ENCODE data around the gene USP22.

Gene USP22

DNA sequence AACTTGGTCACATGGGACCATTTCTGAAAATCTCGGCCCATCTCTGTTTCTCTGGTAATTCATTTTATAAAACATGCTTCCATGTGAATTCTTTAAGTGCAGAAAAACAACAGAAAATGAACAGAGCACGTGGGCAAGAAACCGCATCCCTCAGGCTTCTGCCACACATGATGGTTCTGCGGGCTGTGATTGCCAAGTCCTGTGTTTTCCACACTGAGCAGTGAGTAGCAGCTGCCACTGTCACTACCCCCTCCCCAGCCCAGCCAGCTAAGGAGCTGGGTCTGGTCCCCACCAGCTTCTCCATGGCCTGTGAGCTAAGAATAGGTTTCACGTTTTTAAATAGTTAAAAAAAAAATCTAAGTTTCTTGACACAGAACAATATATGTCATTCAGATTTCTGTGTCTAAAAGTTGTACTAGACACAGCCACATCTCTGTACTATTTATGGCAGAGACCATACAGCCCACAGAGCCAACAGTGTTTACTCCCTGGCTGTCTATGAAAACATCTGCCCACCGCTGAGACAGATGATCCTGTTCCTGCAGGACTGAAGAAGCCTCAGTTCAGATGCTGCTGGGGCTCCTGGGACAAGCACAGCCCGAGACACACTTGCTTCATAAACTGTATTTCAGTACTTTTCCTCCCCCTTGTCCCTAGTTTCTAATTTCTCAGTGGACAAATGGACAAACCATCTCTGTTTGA, 41.5 kb downstream of the USP22 start:
- DNase-seq (ENCODE audit: low read depth in 2 of 2), result no peak

DNA sequence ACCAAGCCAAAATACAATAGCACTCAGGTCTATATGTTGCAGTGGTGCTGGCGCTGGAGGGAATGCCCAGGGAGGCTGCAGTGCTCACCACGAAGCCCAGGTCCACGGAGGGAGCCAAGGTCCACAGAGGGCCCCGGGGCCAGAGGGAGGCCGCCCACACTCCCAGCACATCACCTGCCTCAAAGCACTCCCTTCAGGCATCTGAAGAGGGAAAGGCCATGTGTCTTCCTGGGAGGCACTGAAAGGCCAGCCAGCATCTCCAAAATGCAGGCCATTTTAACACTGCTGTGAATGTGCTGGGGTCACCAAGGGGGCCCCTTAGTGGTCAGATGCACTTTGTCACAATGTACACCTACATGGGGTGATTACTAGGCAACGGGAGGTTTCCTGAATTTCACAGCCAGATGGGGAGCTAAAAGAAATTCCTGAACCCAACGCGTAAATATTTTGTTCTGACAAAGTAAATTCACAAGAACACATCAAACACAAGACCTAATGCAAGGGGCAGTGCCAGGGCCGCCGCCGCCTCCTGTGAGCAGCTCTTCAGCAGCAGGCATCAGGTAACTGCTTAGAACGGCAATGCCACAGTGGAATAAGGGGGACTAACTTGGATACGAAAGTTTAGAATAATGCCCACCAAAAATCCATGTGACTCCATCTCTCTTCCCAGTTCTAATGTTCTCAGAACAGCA, 42.8 kb downstream of the USP22 start:
- no peak for DNase-seq (ENCODE audit: low read depth in 2 of 2)

DNA sequence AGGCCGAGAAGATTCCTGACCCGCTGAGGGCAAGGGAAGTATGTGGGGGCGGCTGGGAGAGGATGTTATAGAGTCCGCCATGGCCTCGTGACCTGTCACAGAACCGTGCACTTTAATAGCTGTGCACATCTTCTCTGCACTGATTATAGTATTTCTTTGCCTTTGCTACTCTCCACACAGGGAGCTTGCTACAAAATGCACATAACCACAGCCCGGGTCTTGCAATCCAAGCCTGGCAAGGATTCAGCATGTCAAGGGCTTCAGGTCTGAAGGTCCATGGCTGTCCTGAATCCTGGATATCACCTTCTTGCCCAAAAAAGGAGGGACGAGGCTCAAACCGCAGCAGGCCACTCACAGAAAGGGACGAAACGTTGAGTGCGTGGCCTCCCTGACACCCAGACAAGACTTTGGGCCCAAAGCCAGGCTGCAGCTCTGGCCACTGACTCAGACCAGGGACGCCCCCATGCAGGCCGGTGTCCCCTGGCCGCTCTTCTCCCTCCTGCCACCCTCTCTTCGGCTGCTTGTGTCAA, 43.7 kb downstream of the USP22 start:
- DNase-seq (ENCODE audit: low read depth in 2 of 2), result no peak

DNA sequence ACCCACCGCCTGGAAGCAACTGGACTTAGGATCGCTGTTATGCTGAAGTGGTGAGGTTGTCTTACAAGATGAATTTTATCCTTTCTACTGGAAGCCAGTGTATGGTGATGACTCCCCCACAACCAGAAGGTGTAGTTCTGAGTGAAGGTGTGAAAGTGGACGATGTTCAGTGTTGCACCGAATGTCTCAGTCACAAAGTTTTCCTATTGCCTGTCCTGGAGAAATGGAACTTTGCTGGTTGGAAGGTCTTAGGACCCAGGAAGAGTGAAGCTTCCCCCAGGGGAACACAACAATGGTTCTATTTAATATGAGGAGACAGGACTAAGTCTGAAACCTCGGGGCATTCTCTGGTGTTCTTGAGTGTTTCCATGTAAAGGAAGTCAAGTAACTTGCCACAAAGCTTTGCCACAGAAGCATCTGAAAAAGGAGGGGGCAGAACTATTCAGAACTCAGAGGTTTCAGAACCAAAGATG, 44.2 kb downstream of the USP22 start:
- DNase-seq (ENCODE audit: low read depth in 2 of 2), result no peak

DNA sequence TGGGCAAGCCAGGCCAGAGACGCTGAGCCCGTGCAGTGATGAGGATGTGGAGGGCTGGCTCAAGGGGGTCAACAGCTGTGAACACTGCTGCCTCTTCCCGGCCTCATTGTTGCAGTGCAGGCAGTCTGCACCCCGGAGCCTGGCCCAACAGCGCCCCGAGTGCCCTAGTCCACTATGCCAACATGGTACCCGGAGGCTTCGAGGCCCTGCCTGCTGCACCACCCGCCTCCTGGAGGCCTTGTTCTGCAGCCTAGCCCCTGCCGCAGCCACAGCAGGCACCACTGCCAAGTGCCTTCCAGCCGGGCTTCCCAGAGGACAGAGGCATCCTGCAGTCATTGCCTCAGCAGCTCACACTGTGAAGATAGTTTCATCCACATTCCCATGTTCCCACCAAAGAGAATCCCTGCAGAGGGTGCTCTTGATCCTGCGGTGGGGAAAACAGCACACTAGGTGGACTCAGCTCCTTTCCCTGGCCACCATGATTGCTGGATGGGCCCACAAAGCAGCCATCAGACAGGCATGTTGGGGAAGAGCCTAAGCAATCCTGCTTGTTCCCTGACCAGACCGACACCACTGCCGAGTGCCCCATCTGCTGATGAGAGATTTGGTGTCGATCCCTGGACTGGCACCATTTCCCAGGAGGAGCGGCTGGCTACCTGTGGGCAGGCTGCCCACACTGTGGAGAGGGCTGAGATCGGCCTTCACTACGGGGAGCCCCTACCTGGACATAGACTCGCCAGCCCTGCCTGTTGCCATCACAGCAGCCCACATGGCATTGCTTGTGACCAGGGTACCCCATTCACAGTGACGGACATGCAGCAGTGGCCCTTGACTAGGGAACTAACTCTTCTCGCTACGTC, 44.9 kb downstream of the USP22 start:
- no peak for DNase-seq (ENCODE audit: low read depth in 2 of 2)

DNA sequence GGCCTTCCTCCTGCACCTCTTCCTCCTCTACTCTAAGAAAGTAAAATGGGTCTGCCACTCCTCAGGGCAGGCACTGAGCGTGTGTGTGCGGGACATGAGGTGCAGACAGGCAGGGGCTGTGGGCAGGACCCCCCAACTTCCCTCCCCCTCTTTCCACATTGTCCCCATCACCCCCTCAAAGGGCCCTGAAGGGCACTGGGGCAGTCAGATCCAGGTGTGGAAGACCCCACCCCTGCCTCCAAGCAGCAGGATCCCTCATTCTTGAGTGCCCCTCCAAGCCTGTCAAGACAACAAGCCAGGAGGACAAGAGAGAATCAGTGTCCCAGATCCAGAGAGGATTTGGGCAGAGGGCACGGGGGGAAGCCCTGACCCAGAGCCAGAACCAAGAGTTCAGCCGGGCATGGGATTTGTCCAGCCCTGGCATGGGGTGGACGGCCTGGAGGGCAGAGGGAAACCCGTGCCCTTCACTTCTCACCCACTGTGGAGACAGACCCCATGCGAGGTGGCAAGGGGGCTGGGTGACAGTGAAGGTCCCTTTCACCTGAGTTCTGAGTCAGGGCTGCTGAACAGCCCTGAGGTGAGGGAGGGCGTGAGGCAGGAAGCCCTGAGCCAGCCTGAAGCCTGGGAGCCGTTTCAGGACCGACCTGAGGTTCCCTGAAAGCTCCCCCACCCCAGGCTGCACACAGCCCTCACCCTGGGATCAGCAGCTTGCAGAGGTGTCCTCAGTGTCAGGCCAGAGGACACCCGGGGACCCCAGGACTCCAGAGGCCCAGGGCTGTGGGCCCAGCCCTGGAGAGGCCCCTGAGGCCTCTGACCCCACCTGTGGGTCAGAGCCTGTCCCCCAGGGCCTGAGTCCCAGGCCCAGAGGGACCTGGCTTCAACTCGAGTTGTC, 45.8 kb downstream of the USP22 start:
- no peak for DNase-seq (ENCODE audit: low read depth in 2 of 2)

DNA sequence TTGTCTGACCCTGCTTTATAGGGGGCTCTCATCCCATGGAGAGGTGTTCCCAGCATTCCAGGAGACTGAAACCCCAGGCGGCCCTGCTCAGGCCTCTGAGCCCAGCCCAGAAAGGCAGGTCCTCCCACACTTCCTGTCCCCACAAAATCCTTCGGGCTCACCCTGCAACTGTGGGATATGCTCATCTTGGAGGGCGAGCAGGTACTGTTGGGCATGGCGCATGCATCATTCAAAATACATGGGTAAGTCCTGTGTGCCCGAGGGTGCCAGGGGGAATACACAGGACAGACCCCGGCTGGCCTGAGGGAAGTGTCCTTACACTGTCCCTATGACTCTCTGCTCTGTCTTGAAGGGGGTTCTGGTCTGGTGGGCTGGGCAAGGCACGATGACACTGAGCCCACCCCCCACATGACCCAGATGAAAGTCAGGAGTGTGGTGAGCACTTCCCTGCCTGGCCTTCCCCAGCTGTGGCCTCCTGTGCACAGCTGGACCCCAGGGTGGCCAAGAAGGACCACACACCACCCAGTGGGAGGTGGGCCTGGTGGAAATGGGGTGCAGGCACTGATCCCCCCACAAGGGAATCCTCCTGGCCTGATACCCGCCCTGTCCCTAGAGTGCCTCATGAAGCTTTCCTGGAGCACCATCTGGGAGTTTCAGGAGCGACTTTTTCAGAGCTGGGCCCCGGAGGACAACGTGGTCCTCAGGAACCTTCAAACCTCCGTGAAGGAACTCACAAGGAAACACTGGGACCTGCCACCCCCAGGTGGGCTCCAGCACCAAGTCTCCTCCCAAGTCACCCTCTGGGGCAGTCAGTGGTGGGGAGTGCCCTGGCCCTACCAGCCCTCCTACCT, 46.7 kb downstream of the USP22 start:
- DNase-seq (ENCODE audit: low read depth in 2 of 2), result no peak

DNA sequence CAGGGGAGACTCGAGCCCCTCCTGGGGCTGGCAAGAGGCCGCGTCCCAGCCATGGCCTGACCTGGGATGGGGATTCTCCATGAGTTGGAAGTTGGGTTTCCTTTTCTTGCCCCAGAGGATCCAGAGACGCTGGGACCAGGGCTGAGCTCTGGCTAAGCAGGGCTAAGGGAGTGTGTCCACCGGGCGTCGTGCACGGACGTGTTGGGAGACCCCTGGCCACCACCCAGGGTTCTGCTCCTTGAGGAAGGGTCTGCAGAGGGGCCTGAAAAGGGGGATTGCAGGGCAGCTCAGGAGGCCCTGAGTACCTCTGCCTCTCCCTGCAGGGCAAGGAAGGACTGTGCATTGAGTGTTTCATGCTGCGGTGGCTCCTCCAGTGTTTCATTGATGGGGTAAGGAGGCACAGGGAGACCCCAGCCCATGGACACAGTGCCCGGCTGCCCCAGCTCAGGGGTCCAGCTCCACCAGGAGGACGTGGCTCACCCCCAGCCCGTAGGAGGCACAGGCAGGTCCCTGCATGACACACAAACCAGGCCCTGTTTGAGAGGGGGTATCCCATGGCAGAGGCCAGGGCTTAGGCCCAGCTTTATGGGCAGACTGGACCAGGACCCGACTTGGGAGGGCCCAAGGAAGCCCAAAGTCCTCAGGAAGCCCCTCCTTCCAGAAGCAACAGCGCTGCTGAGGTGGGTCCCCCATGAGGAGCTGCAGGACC, 47.5 kb downstream of the USP22 start:
- no peak for DNase-seq (ENCODE audit: low read depth in 2 of 2)

DNA sequence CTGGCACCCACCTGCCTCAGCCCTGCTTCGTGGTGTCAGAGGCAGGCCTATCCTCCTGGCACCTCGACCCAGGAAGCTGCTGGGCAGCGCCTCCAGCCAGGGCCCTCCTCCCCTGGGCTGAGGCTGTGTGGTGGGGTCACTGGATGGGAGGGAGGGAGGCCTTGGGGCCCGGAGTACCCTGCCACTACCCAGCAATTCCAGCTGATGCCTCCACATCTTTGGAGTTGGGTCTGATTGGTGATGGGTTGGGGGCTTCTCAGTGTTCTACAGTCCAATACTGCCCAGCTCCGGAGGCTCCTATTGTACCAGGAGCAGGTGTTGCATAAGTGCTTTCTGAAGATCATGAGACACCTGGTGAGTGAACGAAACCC, 48.0 kb downstream of the USP22 start:
- DNase-seq (ENCODE audit: low read depth in 2 of 2), result no peak

DNA sequence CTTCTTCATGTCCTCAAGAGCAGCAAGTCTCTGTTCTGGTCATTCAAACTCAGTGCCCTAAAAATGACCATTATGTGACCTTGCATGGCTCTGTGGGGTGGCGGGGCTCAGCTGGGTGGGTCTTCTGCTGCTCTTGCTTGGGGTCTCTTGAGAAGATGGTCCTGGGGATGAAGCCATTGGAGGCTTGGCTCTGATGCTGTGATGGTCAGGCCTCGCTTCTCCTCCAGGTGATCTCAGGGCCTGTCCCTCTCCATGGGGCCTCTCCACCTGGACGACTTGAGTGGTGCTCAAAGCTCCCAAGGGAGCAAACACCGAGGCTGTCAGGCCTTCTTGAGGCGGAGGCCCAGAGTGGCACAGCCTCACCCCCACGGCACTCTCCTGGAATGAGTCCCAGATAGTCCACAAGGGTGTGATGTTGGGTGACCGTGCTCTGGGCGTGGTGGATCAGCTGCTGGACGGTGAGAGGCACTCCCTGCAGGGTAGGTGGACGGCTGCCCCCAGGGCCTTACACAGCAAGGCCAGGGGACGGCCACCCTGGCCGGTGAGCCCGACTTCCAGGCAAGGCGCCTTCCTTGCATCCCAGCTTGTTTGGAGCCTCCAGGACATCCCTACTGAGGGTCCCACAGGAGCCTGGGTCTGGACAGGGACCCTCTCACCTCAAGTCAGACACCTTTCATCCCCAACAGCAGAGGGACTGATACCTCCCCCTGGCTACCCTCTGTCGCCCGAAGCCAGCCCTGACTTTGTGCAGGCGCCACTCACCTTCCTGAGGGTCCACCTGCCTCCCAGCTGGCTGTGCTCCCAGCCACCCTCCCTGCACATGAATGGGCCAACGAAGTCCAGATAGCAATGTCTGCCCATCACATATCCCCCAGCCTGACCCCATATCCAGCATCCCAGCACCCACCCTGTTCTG, 48.7 kb downstream of the USP22 start:
- DNase-seq (ENCODE audit: low read depth in 2 of 2), result no peak

DNA sequence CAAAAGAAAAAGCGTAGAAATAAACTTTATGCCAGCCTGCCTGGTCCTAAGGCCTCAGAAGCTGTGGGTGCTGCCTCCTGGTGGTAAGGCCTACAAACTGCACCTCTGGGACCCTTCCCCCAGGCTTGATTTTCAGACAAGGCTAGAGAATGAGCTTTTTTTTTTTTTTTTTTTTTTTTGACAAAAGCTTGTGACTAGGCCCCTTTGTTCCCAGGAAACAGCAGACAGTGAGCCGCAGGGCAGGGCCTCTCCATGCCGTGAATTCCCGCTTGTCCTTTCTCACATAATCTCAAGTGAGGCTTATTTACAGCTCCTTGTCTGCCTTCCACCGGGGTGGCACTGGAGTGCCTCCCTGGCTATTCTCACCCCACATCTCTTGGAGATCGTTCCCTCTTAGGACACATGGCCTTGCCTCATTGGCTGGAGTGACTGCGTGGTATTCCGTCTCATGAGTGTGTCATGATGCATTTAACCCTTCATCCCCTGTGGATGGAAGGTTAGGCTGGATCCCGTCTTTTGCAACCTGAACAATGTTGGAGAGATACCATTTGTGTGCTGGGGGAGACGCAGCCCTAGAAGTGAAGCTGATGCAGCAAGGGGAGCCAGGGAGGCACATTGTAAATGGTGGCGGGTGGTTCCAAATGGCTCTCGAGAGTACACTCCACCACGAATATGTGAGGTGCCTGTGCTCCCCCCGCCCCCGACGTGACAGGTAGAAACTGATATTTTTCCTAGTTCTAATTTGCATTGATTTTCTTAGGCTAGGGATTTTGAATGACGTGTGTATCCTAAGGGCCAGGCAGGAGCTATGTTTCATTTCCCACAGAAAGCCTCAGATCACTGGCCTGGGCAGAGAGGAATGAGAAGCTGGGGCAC, 49.6 kb downstream of the USP22 start:
- DNase-seq (ENCODE audit: low read depth in 2 of 2), result peak; percentile 39 to 58

DNA sequence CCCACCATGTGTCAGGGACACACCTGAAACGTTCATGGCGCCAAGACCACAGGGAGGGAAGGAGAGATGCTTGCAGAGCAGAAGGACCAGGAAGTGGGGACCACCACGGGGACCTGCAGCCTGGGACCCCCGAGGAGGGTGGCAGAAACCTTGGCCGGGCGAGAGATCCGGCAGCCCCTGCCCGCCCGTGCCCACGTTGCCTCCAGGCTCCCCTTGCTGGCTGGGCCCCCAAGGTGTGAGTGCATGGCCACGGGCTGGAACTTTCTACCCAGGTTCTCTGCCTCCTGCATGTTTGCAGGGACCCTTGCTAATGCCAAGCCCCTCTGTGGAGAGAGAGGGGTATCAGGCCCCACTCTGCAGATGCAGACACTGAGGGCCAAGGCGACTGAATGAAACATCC, 50.4 kb downstream of the USP22 start:
- DNase-seq (ENCODE audit: low read depth in 2 of 2), result no peak

DNA sequence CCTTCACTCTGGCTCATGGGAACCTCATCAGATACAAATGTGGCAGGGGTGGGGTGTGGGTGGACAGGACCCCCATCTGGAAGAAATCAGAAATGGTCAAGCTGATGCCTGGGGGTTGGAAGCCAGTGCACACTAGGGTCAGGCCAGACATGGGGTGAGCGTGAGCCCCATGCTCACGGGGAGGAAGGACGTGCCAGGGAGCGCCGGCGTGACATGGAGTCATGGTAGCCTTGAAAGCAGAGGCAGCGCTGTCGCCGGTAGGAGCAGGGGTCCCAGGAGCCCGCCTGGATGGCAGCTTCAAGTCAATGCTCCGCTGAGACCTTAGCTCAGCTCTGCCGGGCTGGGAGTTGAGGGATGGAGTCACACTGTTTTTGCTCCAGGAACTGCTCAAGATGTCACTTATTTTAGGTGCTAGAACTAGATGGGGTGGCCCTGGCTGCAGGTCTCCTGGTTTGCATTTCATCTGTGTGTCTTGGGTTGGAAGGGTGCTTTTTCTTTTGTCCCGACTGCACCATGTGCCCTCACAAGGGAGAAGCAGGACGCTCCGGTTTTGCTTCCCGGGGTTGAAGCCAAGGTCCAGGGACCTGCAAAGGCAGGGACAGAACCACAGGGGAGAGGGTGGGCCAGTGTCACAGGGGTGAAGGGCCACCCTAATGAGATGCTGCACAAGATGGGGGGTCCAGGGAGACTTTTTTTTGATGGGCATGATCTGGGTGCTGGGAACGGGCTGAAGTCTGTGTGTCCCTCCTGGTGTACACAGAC, 51.4 kb downstream of the USP22 start:
- DNase-seq (ENCODE audit: low read depth in 2 of 2), result no peak

DNA sequence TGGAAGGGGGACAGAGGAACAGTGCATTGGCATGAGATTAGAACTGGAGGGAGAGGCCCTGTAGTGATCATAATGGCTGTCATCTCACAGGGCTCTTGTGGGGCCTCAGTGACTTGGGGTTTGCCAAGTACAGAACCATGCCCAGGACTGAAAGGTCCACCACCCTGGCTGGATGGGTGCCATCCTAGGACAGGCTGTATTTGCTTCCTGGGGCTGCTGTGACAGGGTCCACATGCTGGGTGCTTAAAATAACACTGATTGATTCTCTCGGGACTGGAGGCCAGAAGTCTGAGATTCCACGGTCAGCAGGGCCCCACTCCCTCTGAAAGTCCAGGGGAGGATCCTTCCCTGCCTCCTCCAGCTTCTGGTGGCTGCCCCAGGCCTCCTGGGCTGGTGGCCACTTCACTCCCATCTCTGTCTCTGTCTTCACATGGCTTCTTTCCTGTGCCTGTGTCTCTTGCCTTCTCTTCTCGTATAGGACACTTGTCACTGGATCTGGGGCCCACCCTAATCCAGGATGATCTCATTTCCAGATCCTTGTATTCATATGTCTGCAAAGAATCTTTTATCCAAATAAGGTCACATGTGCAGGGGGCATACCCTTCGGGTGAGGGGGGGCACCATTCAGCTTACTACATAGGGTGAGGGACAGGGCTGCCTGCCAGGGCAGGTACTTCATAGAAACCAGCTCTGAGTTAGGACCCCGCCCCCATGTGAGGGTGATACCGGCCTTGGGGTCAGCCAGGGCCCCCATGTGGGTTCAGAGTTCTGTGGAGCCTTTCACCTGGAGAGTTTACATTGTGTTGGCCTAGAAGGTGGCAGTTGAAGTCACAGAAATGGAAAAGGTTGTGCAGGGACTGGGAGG, 52.6 kb downstream of the USP22 start:
- no peak for DNase-seq (ENCODE audit: low read depth in 2 of 2)

DNA sequence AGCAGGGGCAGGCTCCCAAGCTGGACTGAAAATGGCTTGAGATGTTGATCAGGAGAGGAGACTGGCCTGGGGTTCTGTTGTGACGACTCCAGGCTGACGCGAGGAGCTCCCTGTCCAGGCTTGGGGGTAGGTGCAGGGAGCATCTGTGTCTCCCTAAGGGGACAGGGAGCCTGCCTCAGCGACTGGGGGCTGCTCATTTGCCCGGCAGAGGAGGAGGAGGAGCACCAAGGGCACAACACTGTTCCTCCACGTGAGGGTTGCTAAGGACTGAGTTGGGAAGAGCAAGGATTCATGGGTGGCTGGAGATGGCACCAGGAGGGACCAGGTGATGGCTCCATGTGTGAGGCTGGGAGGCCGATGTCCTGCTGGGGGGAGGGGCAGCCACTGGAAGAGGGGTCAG, 53.3 kb downstream of the USP22 start:
- no peak for DNase-seq (ENCODE audit: low read depth in 2 of 2)

DNA sequence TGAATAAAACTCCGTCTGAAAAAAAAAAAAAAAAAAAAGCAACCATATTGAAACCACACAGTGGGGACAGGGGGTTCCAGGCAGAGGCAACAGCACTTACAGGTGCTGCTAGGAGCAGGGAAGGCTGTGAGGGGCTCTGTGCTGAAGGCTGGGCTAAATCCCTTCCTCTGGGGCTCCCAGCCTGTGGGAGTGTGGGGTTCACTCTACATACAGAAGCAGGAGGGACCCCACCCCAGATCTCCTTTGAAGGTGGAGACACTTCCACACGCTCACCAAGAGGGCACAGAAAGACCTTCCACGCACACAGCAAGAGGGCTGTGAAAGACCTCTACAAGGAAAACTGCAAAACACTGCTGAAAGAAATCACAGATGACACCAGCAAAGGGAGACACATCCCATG, 53.9 kb downstream of the USP22 start:
- DNase-seq (ENCODE audit: low read depth in 2 of 2), result no peak
